IMR-90 (cell line): ENCODE results near the gene PODNL1. TPM values are rescaled to one million over a fixed set of nuclear protein-coding genes. Genes with fewer than 3 reads are reported as not detected.

Source experiments
- ATAC-seq: fragments of 200-7000 bp; cut with Tn5 transposase; 2 replicates; pipeline ENCODE4 v1.9.1; 2020; ENCODE audit warnings: low read depth, mild to moderate bottlenecking, moderate library complexity
- BruUV-seq: library from RNA; stranded (reverse); fragments of 400-500 nt; replicated peaks from 2 replicates; lab custom pipeline; 2021; lab: Mats Ljungman, UMichigan
- CTCF ChIA-PET: fragments of 300-600 bp; formaldehyde crosslinking; extraction: SDS; loops from one replicate; lab custom pipeline; 2021; ENCODE audit warnings: antibody characterized with exemption; lab: Yijun Ruan, JAX
- POLR2A ChIA-PET: fragments of 300-600 bp; sonication (Branson Sonifier 250); formaldehyde crosslinking; loops from one replicate; lab custom pipeline; 2022; ENCODE audit warnings: antibody characterized with exemption; ENCODE audit not compliant: unreplicated experiment; lab: Charles Lee
- DNase-seq: peaks from one replicate; pipeline ENCODE4 v3.0.0; 2013
- H2AFZ ChIP-seq: replicated peaks from 2 replicates; pipeline ENCODE3; 2013; ENCODE audit warnings: low read length, mild to moderate bottlenecking; ENCODE audit not compliant: poor library complexity
- H2AK5ac ChIP-seq: 2 replicates; pipeline ENCODE4 v1.6.1; 2013; ENCODE audit warnings: low read depth, low read length, inconsistent platforms
- H2AK9ac ChIP-seq: replicated peaks from 2 replicates; pipeline ENCODE3; 2013; ENCODE audit warnings: mild to moderate bottlenecking, low read depth, low read length, moderate library complexity; ENCODE audit not compliant: poor library complexity
- H2BK120ac ChIP-seq: 2 replicates; pipeline ENCODE4 v1.6.1; 2013; ENCODE audit warnings: low read depth, low read length, inconsistent platforms
- H2BK15ac ChIP-seq: 3 replicates; pipeline ENCODE4 v1.6.1; 2013; ENCODE audit warnings: low read depth, low read length, inconsistent platforms
- H2BK20ac ChIP-seq: 2 replicates; pipeline ENCODE4 v1.6.1; 2013; ENCODE audit warnings: low read depth, mild to moderate bottlenecking, inconsistent platforms, low read length, moderate library complexity
- H2BK5ac ChIP-seq: 2 replicates; pipeline ENCODE4 v1.6.1; 2013; ENCODE audit warnings: mild to moderate bottlenecking, low read depth, low read length, inconsistent platforms; ENCODE audit not compliant: poor library complexity, severe bottlenecking
- H3K14ac ChIP-seq: replicated peaks from 2 replicates; pipeline ENCODE4 v1.6.1; 2013; ENCODE audit warnings: low read depth, low read length, inconsistent platforms
- H3K18ac ChIP-seq: 2 replicates; pipeline ENCODE4 v1.6.1; 2013; ENCODE audit warnings: low read depth, low read length, control low read depth
- H3K23ac ChIP-seq: 2 replicates; pipeline ENCODE4 v1.6.1; 2013; ENCODE audit warnings: low read depth, low read length, inconsistent platforms
- H3K27ac ChIP-seq: 2 replicates; pipeline ENCODE4 v1.5.1; 2013; ENCODE audit warnings: mild to moderate bottlenecking, control low read depth, low read length; ENCODE audit not compliant: insufficient read depth
- H3K27me3 ChIP-seq: 2 replicates; pipeline ENCODE4 v1.6.1; 2013; ENCODE audit warnings: low read length; ENCODE audit not compliant: control insufficient read depth, insufficient read depth
- H3K36me3 ChIP-seq: 2 replicates; pipeline ENCODE4 v1.6.1; 2013; ENCODE audit warnings: low read length, mixed read lengths; ENCODE audit not compliant: control insufficient read depth, insufficient read depth
- H3K4ac ChIP-seq: 2 replicates; pipeline ENCODE4 v1.6.1; 2013; ENCODE audit warnings: low read depth, low read length, inconsistent platforms
- H3K4me1 ChIP-seq: 2 replicates; pipeline ENCODE4 v1.6.1; 2013; ENCODE audit warnings: low read length, mixed read lengths; ENCODE audit not compliant: control insufficient read depth, insufficient read depth
- H3K4me2 ChIP-seq: 2 replicates; pipeline ENCODE4 v1.6.1; 2013; ENCODE audit warnings: low read depth, mild to moderate bottlenecking, control low read depth, low read length, moderate library complexity
- H3K4me3 ChIP-seq: 2 replicates; pipeline ENCODE4 v1.5.1; 2013; ENCODE audit warnings: low read depth, mild to moderate bottlenecking, control low read depth, low read length, moderate library complexity; ENCODE audit not compliant: insufficient read depth
- H3K56ac ChIP-seq: 2 replicates; pipeline ENCODE4 v1.6.1; 2013; ENCODE audit warnings: low read length, inconsistent platforms; ENCODE audit not compliant: insufficient read depth; ENCODE audit errors: extremely low read depth
- H3K79me1 ChIP-seq, 2 experiments: 2 replicates each; pipeline ENCODE4 v1.6.1; 2013; ENCODE audit warnings: low read length in 2 of 2, inconsistent platforms in 1 of 2, low read depth in 1 of 2
- H3K9ac ChIP-seq: 2 replicates; pipeline ENCODE4 v1.6.1; 2013; ENCODE audit warnings: low read depth, low read length, control low read depth
- H3K9me1 ChIP-seq: 2 replicates; pipeline ENCODE4 v1.6.1; 2013; ENCODE audit warnings: low read length, inconsistent platforms; ENCODE audit not compliant: insufficient read depth
- H3K9me3 ChIP-seq: 2 replicates; pipeline ENCODE4 v1.6.1; 2013; ENCODE audit warnings: low read length; ENCODE audit not compliant: control insufficient read depth, insufficient read depth
- H4K20me1 ChIP-seq: 2 replicates; pipeline ENCODE4 v1.6.1; 2013; ENCODE audit warnings: low read length, inconsistent platforms; ENCODE audit not compliant: insufficient read depth
- H4K5ac ChIP-seq: 2 replicates; pipeline ENCODE4 v1.6.1; 2013; ENCODE audit warnings: mild to moderate bottlenecking, low read depth, low read length, control low read depth
- H4K8ac ChIP-seq, 2 experiments: 2 replicates each; pipeline ENCODE4 v1.6.1; 2013; ENCODE audit warnings: low read depth in 2 of 2, low read length in 2 of 2, control low read depth in 1 of 2, inconsistent platforms in 1 of 2
- H4K91ac ChIP-seq: 2 replicates; pipeline ENCODE4 v1.6.1; 2013; ENCODE audit warnings: low read depth, low read length, inconsistent platforms; ENCODE audit not compliant: insufficient read depth
- CEBPB ChIP-seq: IDR thresholded peaks from 2 replicates; pipeline ENCODE4 v1.6.1; 2012; ENCODE audit warnings: low read depth, low read length, improper control_type of control experiment
- CTCF ChIP-seq: conservative IDR thresholded peaks from 2 replicates; pipeline ENCODE4 v1.5.1; 2012; ENCODE audit warnings: mild to moderate bottlenecking, low read depth, low read length, improper control_type of control experiment
- FOS ChIP-seq: fragments of 150-350 bp; IDR thresholded peaks from 2 replicates; pipeline ENCODE4 v1.6.1; 2016; ENCODE audit warnings: low read depth, low read length
- MAFK ChIP-seq: IDR thresholded peaks from 2 replicates; pipeline ENCODE4 v1.6.1; 2012; ENCODE audit warnings: low read depth, low read length, improper control_type of control experiment
- POLR2A ChIP-seq: IDR thresholded peaks from 2 replicates; pipeline ENCODE4 v1.6.1; 2012; ENCODE audit warnings: mild to moderate bottlenecking, low read depth, low read length
- WGBS, 2 experiments: methylation state at CpG; one replicate each; pipeline versions ENCODE4 v1.1.5 to v1.1.7; 2013; ENCODE audit warnings: missing lambda C conversion rate in 2 of 2; ENCODE audit not compliant: insufficient read length in 1 of 2; ENCODE audit errors: extremely low coverage in 2 of 2; 5-methylcytosine and 5-hydroxymethylcytosine counted together
- dilution Hi-C: fragments of 300-500 bp; cut with HindIII; formaldehyde crosslinking; loops from one replicate; pipeline ENCODE4 v1.14.3; 2018; ENCODE audit warnings: low sequenced_read_pairs; ENCODE audit not compliant: unreplicated experiment
- in situ Hi-C: fragments of 300-500 bp; cut with MboI; formaldehyde crosslinking; loops from 3 replicates; pipeline ENCODE4 v1.14.3; 2019; ENCODE audit warnings: low sequenced_read_pairs, inconsistent platforms, mixed read lengths
- intact Hi-C: fragments of 100-400 bp; cut with micrococcal nuclease; formaldehyde crosslinking; loops from 2 replicates; pipeline ENCODE4 v1.10.0; 2022
- polyA plus RNA-seq, 3 experiments: library from polyadenylated mRNA; depleted of rRNA; stranded (reverse); fragments of >200 nt; gene quantifications; 2 replicates each; pipeline ENCODE4 v1.2.3, GENCODE V29; 2012; ENCODE audit warnings: low replicate concordance in 1 of 3
- total RNA-seq: library from RNA; depleted of rRNA; stranded (reverse); fragments of >200 nt; gene quantifications from 2 replicates; pipeline ENCODE4 v1.2.3, GENCODE V29; 2012

The PODNL1 gene
- total and polyA plus RNA-seq, 2 of the 4 experiments (the other 2 are of a cell fraction): under 0.01 to 2.4 TPM

- H3K9me3 ChIP-seq: no peaks in the 10 kb centered on the region
- H3K14ac ChIP-seq: no peak overlapping the region
- no peak for DNase-seq
- no peak for TF ChIP-seq CEBPB
- TF ChIP-seq FOS: no peak
- TF ChIP-seq CTCF: no peak
- TF ChIP-seq MAFK: no peak
- TF ChIP-seq POLR2A: no peak
- H3K23ac ChIP-seq: no peak overlapping the region
- no peak overlapping the region for H3K56ac ChIP-seq
- no TSS peak for BruUV-seq
- 93% methylated on average over 9 of the region's 20 CpGs; no CpG with 5 or more reads in 1 of the 2 experiments for WGBS, 2 experiments
- no peak overlapping the region for H2BK5ac ChIP-seq
- no peak overlapping the region for H3K4me2 ChIP-seq
- in situ Hi-C loops: loop anchor here (10.0 to 25.0 kb wide), 2 partner anchors 451 to 589 kb away; partner anchors contain the start of gene PTGER1
- peaks cover 12% of the 10 kb centered on the region for H3K4me1 ChIP-seq
- no peak overlapping the region for H2BK120ac ChIP-seq
- H2BK20ac ChIP-seq: no peak overlapping the region
- no peak overlapping the region for H2AK9ac ChIP-seq
- no peaks in the 10 kb centered on the region for H3K79me1 ChIP-seq
- H3K18ac ChIP-seq: no peak overlapping the region
- ChIA-PET CTCF (interaction anchor here (1.0 kb wide), 1 partner anchor 16 kb away, joined by 6 read pairs; no protein-coding TSS in a partner anchor), POLR2A (no interaction called here)
- H4K5ac ChIP-seq: no peak overlapping the region
- H3K9me1 ChIP-seq: peaks cover 5% of the 10 kb centered on the region; the same call in 1 of the 2 replicates
- H4K20me1 ChIP-seq: no peaks in the 10 kb centered on the region
- intact Hi-C loops: loop anchor here (10.0 kb wide), 1 partner anchor 599 kb away; no protein-coding TSS in a partner anchor
- no peak for ATAC-seq
- dilution Hi-C loops: no loop called here
- no peak overlapping the region for H3K4ac ChIP-seq
- no peak overlapping the region for H3K9ac ChIP-seq
- H3K36me3 ChIP-seq: no peaks in the 10 kb centered on the region
- H3K27me3 ChIP-seq: peaks cover 2% of the 10 kb centered on the region; the same call in 1 of the 2 replicates
- no peak overlapping the region for H2BK15ac ChIP-seq
- H3K27ac ChIP-seq: no peak overlapping the region
- H3K4me3 ChIP-seq: no peak overlapping the region
- no peak overlapping the region for H2AFZ ChIP-seq
- H4K8ac ChIP-seq: no peak overlapping the region
- H4K91ac ChIP-seq: no peak overlapping the region
- no peak overlapping the region for H2AK5ac ChIP-seq
These were observed 52.3 kb downstream of the PODNL1 start for GRCh38 chr19:13885826-13886365.
